Small intestine (tissue), 7 donors: Measurements from ENCODE around the gene DYRK1A. TPM values are rescaled to one million over a fixed set of nuclear protein-coding genes. Genes with fewer than 3 reads are reported as not detected.
"Not testable (repeated sequence)": the region's sequence is repeated elsewhere in the genome, so short reads cannot be mapped to it uniquely, and the experiment has no call there.

Experiments
- DNase-seq, 2 donors: peaks; one replicate each; pipeline versions ENCODE4 v3.0.0 to v3.0.0-alpha.2; 2013
- FAIRE-seq: peaks from 2 replicates; lab custom pipeline; 2012; peaks lifted over from hg19 to GRCh38; lab: Jason Lieb, UNC
- H3K27ac ChIP-seq, 3 donors: one replicate each; pipeline ENCODE4 v1.5.1; 2013; ENCODE audit warnings: low read length in 2 of 3, mild to moderate bottlenecking in 2 of 3, control low read depth in 1 of 3, inconsistent platforms in 1 of 3, low read depth in 1 of 3, moderate library complexity in 1 of 3
- H3K27me3 ChIP-seq, 3 donors: one replicate each; pipeline ENCODE4 v1.6.1; 2013; ENCODE audit warnings: low read length in 3 of 3, inconsistent platforms in 1 of 3; ENCODE audit not compliant: control insufficient read depth in 3 of 3, insufficient read depth in 3 of 3
- H3K36me3 ChIP-seq, 3 donors: one replicate each; pipeline ENCODE4 v1.6.1; 2013; ENCODE audit warnings: low read length in 3 of 3, inconsistent platforms in 1 of 3, low read depth in 1 of 3, mild to moderate bottlenecking in 1 of 3, moderate library complexity in 1 of 3; ENCODE audit not compliant: control insufficient read depth in 3 of 3, insufficient read depth in 2 of 3
- H3K4me1 ChIP-seq, 3 donors: one replicate each; pipeline ENCODE4 v1.6.1; 2013; ENCODE audit warnings: low read length in 2 of 3, inconsistent platforms in 1 of 3, low read depth in 1 of 3, mild to moderate bottlenecking in 1 of 3, moderate library complexity in 1 of 3; ENCODE audit not compliant: control insufficient read depth in 3 of 3, insufficient read depth in 2 of 3
- H3K4me3 ChIP-seq, 3 donors: one replicate each; pipeline ENCODE4 v1.5.1; 2013; ENCODE audit warnings: low read length in 3 of 3, control low read depth in 1 of 3, inconsistent platforms in 1 of 3, low read depth in 1 of 3, mild to moderate bottlenecking in 1 of 3, moderate library complexity in 1 of 3
- H3K9me3 ChIP-seq, 2 donors: one replicate each; pipeline ENCODE4 v1.6.1; 2013; ENCODE audit warnings: low read depth in 1 of 2, low read length in 1 of 2; ENCODE audit not compliant: control insufficient read depth in 2 of 2, insufficient read depth in 1 of 2
- WGBS, 3 donors: extraction: QIAGEN DNeasy Blood & Tissue Kit; methylation state at CpG; one replicate each; pipeline ENCODE4 v1.1.7; 2013; 5-methylcytosine and 5-hydroxymethylcytosine counted together
- polyA plus RNA-seq, 4 donors: library from polyadenylated mRNA; stranded (reverse) in 3 of 4; unstranded in 1 of 4; fragments of 200-250 nt in 3 of 4; fragments of 120-200 nt in 1 of 4; gene quantifications; one replicate each; pipeline versions ENCODE4 v1.2.1 to v1.2.3, GENCODE V29; 2013
- donor health status: healthy with polysubstance abuse.
- donor health status: control.
- donor health status: control.
- donor health status: Bipolar disorder and iron deficiency.
- donor health status: healthy.

Gene DYRK1A
- polyA plus RNA-seq, 4 donors = 10.5 to 50.5 (median 17.1) TPM

DNA sequence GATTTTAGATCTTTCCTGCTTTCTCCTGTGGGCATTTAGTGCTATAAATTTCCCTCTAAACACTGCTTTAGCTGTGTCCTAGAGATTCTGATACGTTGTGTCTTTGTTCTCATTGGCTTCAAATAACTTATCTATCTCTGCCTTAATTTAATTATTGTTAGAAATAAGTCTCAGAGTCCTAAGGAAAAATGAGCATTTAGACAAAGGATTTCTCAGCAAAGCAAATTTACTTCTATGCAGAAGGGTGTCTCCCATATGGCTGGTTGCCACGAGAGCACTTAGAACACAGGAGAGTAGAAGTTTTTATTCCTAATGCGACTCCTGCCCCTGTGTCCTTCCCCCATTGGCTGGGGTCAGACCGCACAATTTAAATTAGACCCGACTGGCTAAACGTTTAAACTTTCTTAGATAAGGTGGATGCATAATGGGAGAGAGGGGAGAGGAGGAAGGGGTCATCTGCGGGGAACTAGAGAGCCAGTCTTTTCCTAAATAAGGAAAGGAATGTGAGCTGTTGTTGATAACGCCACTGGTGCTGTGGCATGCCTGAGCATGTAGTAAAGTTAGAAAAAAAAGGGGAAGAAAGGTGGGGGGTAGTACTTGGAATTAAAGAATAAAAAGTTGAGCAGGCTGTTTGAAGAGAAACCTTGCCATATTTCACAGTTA is 170.2 kb downstream of the DYRK1A start:
- FAIRE-seq (no peak), DNase-seq (no peak)
- H3K9me3 ChIP-seq = peaks cover 0 to 9% of the 10 kb centered on the region in 2 donors
- peaks cover 4 to 7% (median 6%) of the 10 kb centered on the region in 3 donors for H3K27me3 ChIP-seq
- 64 to 69% (median 69%) methylated on average over 8 of the region's 8 CpGs for WGBS, 3 donors
- no peaks in the 10 kb centered on the region for H3K4me1 ChIP-seq
- H3K4me3 ChIP-seq = no peak overlapping the region
- no peak overlapping the region for H3K27ac ChIP-seq
- no peaks in the 10 kb centered on the region for H3K36me3 ChIP-seq

DNA sequence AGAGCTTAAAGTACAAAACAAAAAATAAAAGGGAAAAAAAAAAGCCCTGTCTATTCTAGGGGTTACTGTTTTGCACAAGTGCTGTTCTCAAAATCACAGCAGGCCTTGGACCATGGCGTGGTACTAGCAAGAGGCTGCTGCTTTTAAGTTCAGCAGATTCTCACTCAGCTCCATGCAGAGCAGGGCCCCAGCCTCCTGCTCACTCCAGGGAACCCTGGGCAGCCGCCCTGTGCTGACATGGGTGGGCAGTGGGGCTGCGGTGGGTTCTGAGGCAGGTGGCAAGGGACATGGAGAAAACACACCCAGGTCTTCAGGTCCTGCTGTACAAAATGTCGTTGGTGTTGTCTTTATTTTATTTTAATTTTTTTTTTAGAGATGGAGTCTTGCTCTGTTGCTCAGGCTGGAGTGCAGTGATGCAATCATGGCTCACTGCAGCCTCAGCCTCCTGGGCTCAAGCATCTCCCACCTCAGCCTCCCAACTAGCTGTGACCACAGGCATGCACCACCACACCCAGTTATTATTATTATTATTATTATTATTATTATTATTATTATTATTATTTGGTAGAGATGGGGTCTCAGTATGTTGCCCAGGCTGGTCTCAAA is 170.9 kb downstream of the DYRK1A start:
- Histone ChIP-seq H3K4me1 (no peaks in the 10 kb centered on the region), H3K36me3 (no peaks in the 10 kb centered on the region), H3K27me3 (peaks cover 4 to 7% (median 6%) of the 10 kb centered on the region in 3 donors), H3K4me3 (no peak overlapping the region), H3K27ac (no peak overlapping the region), H3K9me3 (peaks cover 0 to 9% of the 10 kb centered on the region in 2 donors)
- DNase-seq (no peak), FAIRE-seq (no peak)
- 78 to 89% (median 88%) methylated on average over 4 of the region's 4 CpGs for WGBS, 3 donors

DNA sequence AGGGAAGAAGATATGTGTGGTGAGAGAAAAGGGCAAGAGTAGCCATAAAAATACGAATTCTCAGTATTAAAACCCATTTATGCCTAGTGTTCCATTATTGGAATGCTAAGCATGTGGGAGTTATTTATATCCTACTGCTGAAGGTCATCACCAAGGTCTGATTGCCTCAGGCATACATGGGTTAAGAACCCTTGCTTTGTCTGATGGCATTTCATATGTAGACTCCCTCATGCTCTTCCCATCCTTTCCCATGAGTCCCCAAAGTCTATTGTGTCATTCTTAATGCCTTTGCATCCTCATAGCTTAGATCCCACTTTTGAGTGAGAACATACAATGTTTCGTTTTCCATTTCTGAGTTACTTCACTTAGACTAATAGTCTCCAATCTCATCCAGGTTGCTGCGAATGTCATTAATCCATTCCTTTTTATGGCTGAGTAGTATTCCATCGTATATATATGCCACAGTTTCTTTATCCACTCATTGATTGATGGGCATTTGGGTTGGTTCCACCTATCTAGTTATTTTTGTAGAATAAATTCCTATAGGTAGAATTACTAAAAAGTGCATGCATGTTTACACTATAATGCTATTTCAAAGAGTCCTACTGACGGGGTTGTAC is 172.5 kb downstream of the DYRK1A start:
- peaks cover 0 to 7% (median 6%) of the 10 kb centered on the region in 3 donors for H3K27me3 ChIP-seq
- H3K4me1 ChIP-seq = no peaks in the 10 kb centered on the region
- WGBS, 3 donors = 86 to 87% (median 86%) methylated on average over 5 of the region's 5 CpGs
- no peak overlapping the region for H3K27ac ChIP-seq
- DNase-seq (no peak), FAIRE-seq (no peak)
- no peaks in the 10 kb centered on the region for H3K36me3 ChIP-seq
- H3K9me3 ChIP-seq = peaks cover 0 to 9% of the 10 kb centered on the region in 2 donors
- H3K4me3 ChIP-seq = no peak overlapping the region

DNA sequence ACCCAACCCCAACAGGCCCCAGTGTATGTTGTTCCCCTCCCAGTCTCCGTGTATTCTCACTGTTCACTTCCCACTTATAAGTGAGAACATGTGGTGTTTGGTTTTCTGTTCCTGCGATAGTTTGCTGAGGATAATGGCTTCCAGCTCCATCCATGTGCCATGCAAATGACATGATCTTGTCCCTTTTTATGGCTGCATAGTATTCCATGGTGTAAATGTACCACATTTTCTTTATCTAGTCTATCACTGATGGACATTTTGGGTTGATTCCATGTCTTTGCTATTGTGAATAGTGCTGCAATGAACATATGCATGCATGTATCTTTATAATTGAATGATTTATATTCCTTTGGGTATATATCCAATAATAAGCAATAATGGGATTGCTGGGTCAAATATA is 174.6 kb downstream of the DYRK1A start:
- FAIRE-seq, H3K27ac ChIP-seq, H3K36me3 ChIP-seq, H3K9me3 ChIP-seq, H3K4me1 ChIP-seq, H3K4me3 ChIP-seq, H3K27me3 ChIP-seq, DNase-seq: not testable (repeated sequence)
- WGBS, 3 donors = 91 to 95% (median 94%) methylated on average over 2 of the region's 2 CpGs

DNA sequence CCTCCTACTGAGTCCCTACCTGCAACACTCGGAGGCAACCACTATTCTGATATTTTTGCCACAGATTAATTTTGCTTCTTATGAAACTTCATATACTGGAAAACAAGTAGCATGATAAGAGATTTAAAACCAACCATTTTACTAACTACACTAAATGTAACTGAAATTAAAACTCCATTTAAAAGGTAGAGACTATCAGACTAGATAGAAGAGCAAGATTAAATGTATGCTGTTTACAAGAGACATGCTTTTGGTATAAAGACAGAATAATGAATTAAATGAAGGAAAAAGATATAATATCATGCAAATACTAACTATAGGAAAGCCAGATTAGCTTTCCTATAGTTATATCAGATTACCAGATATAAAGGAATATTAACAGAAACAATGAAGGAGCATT is 175.9 kb downstream of the DYRK1A start:
- 89 to 94% (median 90%) methylated on average over 1 of the region's 1 CpG for WGBS, 3 donors
- H3K27me3 ChIP-seq = no peaks in the 10 kb centered on the region
- H3K27ac ChIP-seq = no peak overlapping the region
- DNase-seq = no peak
- no peaks in the 10 kb centered on the region for H3K9me3 ChIP-seq
- H3K4me1 ChIP-seq = no peaks in the 10 kb centered on the region
- no peak overlapping the region for H3K4me3 ChIP-seq
- no peak for FAIRE-seq
- no peaks in the 10 kb centered on the region for H3K36me3 ChIP-seq

DNA sequence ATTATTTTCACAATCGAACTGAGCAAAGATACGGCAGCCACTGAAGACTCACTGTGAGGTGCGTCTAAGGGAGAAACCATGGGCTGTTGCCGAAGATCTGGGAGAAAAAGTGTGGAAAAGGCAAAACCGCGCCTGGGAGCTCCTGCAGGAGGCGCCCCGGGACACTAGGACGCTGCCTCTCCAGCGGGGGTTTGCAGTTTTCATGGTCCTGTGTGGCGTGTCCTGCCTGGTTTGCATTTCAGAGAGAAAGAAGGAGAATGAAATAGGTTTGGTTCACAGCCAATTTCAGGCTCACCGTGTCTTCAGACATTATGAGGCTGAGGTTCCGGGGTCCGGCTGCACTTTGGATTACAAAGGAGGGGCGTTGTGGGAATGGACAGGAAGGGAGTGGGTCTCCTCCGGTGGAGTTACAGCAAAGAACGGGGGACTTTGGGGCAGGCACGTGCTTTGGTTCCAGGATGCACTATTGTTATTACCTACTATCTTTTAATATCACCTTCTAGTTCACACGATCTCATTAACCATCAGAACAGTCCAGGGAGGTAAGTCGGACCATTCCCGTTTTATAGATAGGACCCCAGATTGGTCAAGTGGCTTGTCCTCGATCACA is 179.8 kb downstream of the DYRK1A start:
- Histone ChIP-seq H3K27ac (no peak overlapping the region), H3K4me1 (peaks cover 0 to 7% (median 0%) of the 10 kb centered on the region in 3 donors), H3K4me3 (no peak overlapping the region), H3K9me3 (no peaks in the 10 kb centered on the region), H3K27me3 (no peaks in the 10 kb centered on the region), H3K36me3 (no peaks in the 10 kb centered on the region)
- 77 to 87% (median 85%) methylated on average over 22 of the region's 22 CpGs for WGBS, 3 donors
- FAIRE-seq (no peak), DNase-seq (no peak)

DNA sequence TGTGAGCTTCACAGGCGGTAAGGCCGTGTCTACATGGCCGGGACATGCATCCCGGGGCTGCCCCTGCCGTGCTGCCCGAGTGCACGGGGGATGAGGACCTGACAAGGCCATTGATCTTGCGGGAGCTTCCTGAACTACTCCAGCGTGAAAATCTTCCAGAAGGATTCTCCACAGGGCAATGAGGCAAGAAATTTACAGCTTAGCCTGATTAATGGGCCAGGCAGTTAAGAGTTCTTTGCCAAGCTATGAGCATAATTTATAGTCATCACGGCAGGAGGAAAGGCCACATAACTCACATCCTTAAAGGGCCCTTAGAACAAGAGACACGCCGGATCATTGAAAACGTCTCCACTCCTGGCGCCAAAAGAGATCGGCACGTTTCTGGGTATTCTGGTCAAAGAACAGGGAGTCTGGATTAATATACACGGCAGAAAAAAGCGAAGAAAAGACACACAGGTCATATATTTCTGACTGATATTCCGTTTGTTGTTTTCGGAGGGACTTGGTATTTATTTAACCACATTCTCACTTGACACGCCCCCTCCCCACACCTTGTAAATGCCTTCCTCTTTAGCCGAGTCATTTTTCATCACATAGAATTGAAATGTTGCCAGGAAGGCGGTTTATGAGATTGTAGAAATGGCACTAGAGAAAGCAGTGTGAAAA is 180.5 kb downstream of the DYRK1A start:
- Histone ChIP-seq H3K4me1 (peaks cover 0 to 14% (median 0%) of the 10 kb centered on the region in 3 donors), H3K36me3 (no peaks in the 10 kb centered on the region), H3K9me3 (no peaks in the 10 kb centered on the region), H3K4me3 (no peak overlapping the region), H3K27ac (no peak overlapping the region), H3K27me3 (no peaks in the 10 kb centered on the region)
- DNase-seq (no peak), FAIRE-seq (no peak)
- WGBS, 3 donors = 46 to 67% (median 57%) methylated on average over 23 of the region's 23 CpGs

DNA sequence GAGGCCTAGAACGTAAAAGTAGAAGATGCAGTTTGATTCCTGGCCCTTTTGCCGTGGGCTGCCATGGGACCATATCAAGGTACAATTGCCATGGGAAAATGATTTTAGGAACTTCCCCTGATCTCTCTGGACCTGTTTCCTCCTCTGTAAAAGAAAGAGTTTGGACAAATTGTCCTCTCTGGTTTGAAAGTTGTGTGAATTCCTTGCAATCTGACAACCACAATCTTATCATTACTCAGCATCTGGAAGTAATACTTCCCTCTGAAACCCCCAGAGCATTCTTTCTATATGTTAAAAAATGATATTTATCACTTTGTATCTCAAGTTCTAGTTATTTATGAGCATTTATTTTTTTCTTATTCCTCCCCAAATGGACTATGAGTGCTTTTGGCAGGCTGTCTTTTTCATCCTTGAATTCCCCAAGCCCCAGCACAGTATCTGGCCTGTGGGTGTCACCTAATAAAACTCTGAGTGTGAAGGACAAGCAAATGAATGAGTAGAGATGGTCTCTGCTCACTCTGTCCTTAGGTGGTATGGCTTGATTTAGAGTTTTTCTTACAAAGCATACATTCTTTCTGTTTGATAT is 181.1 kb downstream of the DYRK1A start:
- Histone ChIP-seq H3K4me3 (no peak overlapping the region), H3K36me3 (no peaks in the 10 kb centered on the region), H3K27me3 (no peaks in the 10 kb centered on the region), H3K4me1 (peaks cover 0 to 15% (median 0%) of the 10 kb centered on the region in 3 donors), H3K9me3 (no peaks in the 10 kb centered on the region), H3K27ac (no peak overlapping the region)
- DNase-seq = no peak
- no peak for FAIRE-seq
- WGBS, 3 donors = 60 to 79% (median 64%) methylated on average over 2 of the region's 2 CpGs
